COLO668 (cell line): ENCODE measurements around the gene MACROD2.

Experiments
- DNase-seq: peaks from one replicate; lab custom pipeline; 2025; ENCODE audit not compliant: unreplicated experiment; lab: John Stamatoyannopoulos, UW

MACROD2 gene

GRCh38 chr20:16049529-16050093, 2054.3 kb downstream of the MACROD2 start:
- DNase-seq, result no peak

- DNase-seq, result no peak
These were observed 2055.1 kb downstream of the MACROD2 start for GRCh38 chr20:16050366-16050765.

GRCh38 chr20:16051968-16052367, 2056.7 kb downstream of the MACROD2 start:
- no peak for DNase-seq

- no peak for DNase-seq
These were observed 2057.1 kb downstream of the MACROD2 start for GRCh38 chr20:16052456-16052855.

- no peak for DNase-seq
These were observed 2059.7 kb downstream of the MACROD2 start for GRCh38 chr20:16054985-16055384.

- no peak for DNase-seq
These were observed 2062.3 kb downstream of the MACROD2 start for GRCh38 chr20:16057651-16058050.

- no peak for DNase-seq
These were observed 2063.0 kb downstream of the MACROD2 start for GRCh38 chr20:16058268-16058667.

- DNase-seq, result no peak
These were observed 2064.5 kb downstream of the MACROD2 start for GRCh38 chr20:16059841-16060240.

GRCh38 chr20:16061351-16061750, 2066.0 kb downstream of the MACROD2 start:
- no peak for DNase-seq

- no peak for DNase-seq
These were observed 2067.6 kb downstream of the MACROD2 start for GRCh38 chr20:16062661-16063581.

- DNase-seq, result no peak
These were observed 2068.6 kb downstream of the MACROD2 start for GRCh38 chr20:16063881-16064280.

- no peak for DNase-seq
These were observed 2069.8 kb downstream of the MACROD2 start for GRCh38 chr20:16064989-16065707.

- DNase-seq, result peak; percentile 63
These were observed 2071.3 kb downstream of the MACROD2 start for GRCh38 chr20:16066571-16066970.

- DNase-seq, result no peak
These were observed 2074.2 kb downstream of the MACROD2 start for GRCh38 chr20:16069389-16070010.

GRCh38 chr20:16072220-16072619, 2076.9 kb downstream of the MACROD2 start:
- DNase-seq, result no peak

- no peak for DNase-seq
These were observed 2083.0 kb downstream of the MACROD2 start for GRCh38 chr20:16078172-16078898.

- no peak for DNase-seq
These were observed 2086.1 kb downstream of the MACROD2 start for GRCh38 chr20:16081421-16081820.

GRCh38 chr20:16082051-16082550, 2086.8 kb downstream of the MACROD2 start:
- DNase-seq, result no peak

- no peak for DNase-seq
These were observed 2088.4 kb downstream of the MACROD2 start for GRCh38 chr20:16083639-16084280.

GRCh38 chr20:16095226-16095625, 2099.9 kb downstream of the MACROD2 start:
- DNase-seq, result no peak
